Uterus (tissue), 4 donors: ENCODE results near the gene TMEM165. TPM values are rescaled to one million over a fixed set of nuclear protein-coding genes. Genes with fewer than 3 reads are reported as not detected.

Experiments
- DNase-seq, 2 donors: peaks; one replicate each; pipeline ENCODE4 v3.0.0-alpha.2; 2019 to 2020
- H3K27ac ChIP-seq, 2 donors: fragments of 200-600 bp; sonication (generic); 1 replicate in 1 of 2; 2 replicates in 1 of 2; pipeline ENCODE4 v1.5.1; 2016 to 2018
- H3K27me3 ChIP-seq, 2 donors: fragments of 200-600 bp; sonication (generic); one replicate each; pipeline ENCODE4 v1.5.1; 2018 to 2019; ENCODE audit warnings: control low read depth in 1 of 2
- H3K36me3 ChIP-seq, 2 donors: fragments of 200-600 bp; sonication (generic); one replicate each; pipeline ENCODE4 v1.5.1; 2019; ENCODE audit warnings: control low read depth in 1 of 2
- H3K4me1 ChIP-seq, 2 donors: fragments of 200-600 bp; sonication (generic); one replicate each; pipeline ENCODE4 v1.5.1; 2018 to 2019; ENCODE audit warnings: control low read depth in 1 of 2
- H3K4me3 ChIP-seq, 2 donors: fragments of 200-600 bp; sonication (generic); 1 replicate in 1 of 2; 2 replicates in 1 of 2; pipeline ENCODE4 v1.5.1; 2018 to 2019; ENCODE audit warnings: mild to moderate bottlenecking in 1 of 2
- H3K9me3 ChIP-seq, 2 donors: fragments of 200-600 bp; sonication (generic); one replicate each; pipeline ENCODE4 v1.5.1; 2019; ENCODE audit warnings: control low read depth in 1 of 2
- POLR2A ChIP-seq, 2 donors: fragments of 450-650 bp; IDR thresholded peaks; one replicate each; pipeline ENCODE4 v1.6.1; 2016; ENCODE audit warnings: antibody characterized with exemption in 2 of 2, mild to moderate bottlenecking in 1 of 2, moderate library complexity in 1 of 2
- intact Hi-C: fragments of 100-400 bp; cut with DNase I; formaldehyde crosslinking; loops from one replicate; pipeline ENCODE4 v1.15.1; 2023; ENCODE audit warnings: low total_unique reads
- total RNA-seq, 4 donors: library from RNA; depleted of rRNA in 3 of 4; stranded (reverse); fragments of >200 nt in 3 of 4; gene quantifications; one replicate each; pipeline versions ENCODE4 v1.1.0 to v1.2.4, GENCODE V29; 2014 to 2023
- TF ChIP-seq, protein P1 (sequence below), 4 experiments: fragments of 200-600 bp in 2 of 4; fragments of 450-650 bp in 2 of 4; sonication (generic) in 2 of 4; IDR thresholded peaks; one replicate each; pipeline ENCODE4 v1.5.1; 2016 to 2019; ENCODE audit warnings: antibody characterized with exemption in 4 of 4, mild to moderate bottlenecking in 2 of 4, moderate library complexity in 1 of 4
- donor health status: DM: yes; HTN: yes; CAD: no.

The TMEM165 gene
- total RNA-seq, 4 donors from 2014 or later = 123 to 191 (median 145) TPM

DNA sequence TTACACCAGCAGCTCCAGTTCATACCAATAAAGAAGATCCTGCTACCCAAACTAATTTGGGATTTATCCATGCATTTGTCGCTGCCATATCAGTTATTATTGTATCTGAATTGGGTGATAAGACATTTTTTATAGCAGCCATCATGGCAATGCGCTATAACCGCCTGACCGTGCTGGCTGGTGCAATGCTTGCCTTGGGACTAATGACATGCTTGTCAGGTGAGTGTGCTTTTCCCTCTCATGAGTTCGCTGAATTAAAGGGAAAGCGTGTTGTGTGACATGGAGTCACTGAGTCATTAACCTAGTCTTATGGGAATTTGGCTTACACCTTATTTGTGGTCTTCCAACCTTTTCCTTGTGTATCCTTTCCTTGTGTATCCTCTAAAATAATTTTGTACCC lies 15.9 kb downstream of the TMEM165 start:
- intact Hi-C loops = no loop called here
- H3K4me1 ChIP-seq = no peaks in the 10 kb centered on the region
- DNase-seq = no peak

DNA sequence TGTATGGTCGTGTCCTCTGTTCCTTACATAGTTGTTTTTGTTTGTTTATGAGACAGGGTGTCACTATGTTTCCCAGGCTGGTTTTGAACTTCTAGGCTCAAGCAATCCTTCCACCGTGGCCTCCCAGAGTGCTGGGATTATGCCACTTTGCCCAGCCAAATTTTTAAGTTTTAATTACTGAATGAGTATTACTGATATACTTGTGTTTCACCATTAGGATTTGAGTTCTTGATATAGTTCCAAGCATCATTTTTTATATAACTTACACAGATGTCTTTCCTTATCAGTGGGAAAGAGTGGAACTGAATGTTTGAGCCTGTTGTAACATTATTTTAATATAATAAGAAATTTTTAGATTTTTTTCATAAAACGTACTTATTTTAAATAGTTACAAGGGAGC lies 20.4 kb downstream of the TMEM165 start:
- H3K9me3 ChIP-seq = no peaks in the 10 kb centered on the region
- H3K36me3 ChIP-seq = no peaks in the 10 kb centered on the region
- no peak overlapping the region for H3K4me3 ChIP-seq
- intact Hi-C loops = no loop called here
- no peaks in the 10 kb centered on the region for H3K4me1 ChIP-seq
- no peaks in the 10 kb centered on the region for H3K27me3 ChIP-seq
- no peak for TF ChIP-seq POLR2A (IDR thresholded peaks at IDR 0.05)
- TF ChIP-seq, protein P1, sequence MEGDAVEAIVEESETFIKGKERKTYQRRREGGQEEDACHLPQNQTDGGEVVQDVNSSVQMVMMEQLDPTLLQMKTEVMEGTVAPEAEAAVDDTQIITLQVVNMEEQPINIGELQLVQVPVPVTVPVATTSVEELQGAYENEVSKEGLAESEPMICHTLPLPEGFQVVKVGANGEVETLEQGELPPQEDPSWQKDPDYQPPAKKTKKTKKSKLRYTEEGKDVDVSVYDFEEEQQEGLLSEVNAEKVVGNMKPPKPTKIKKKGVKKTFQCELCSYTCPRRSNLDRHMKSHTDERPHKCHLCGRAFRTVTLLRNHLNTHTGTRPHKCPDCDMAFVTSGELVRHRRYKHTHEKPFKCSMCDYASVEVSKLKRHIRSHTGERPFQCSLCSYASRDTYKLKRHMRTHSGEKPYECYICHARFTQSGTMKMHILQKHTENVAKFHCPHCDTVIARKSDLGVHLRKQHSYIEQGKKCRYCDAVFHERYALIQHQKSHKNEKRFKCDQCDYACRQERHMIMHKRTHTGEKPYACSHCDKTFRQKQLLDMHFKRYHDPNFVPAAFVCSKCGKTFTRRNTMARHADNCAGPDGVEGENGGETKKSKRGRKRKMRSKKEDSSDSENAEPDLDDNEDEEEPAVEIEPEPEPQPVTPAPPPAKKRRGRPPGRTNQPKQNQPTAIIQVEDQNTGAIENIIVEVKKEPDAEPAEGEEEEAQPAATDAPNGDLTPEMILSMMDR (IDR thresholded peaks at IDR 0.05) = no peak
- no peak overlapping the region for H3K27ac ChIP-seq
- DNase-seq = no peak

More for the DNA sequence above, 15.9 kb downstream of the TMEM165 start:
- Histone ChIP-seq H3K4me3 (no peak overlapping the region), H3K36me3 (no peaks in the 10 kb centered on the region), H3K27ac (no peak overlapping the region), H3K27me3 (no peaks in the 10 kb centered on the region), H3K9me3 (no peaks in the 10 kb centered on the region)
- no peak for TF ChIP-seq POLR2A (IDR thresholded peaks at IDR 0.05)
- TF ChIP-seq, protein P1 (IDR thresholded peaks at IDR 0.05) = no peak

DNA sequence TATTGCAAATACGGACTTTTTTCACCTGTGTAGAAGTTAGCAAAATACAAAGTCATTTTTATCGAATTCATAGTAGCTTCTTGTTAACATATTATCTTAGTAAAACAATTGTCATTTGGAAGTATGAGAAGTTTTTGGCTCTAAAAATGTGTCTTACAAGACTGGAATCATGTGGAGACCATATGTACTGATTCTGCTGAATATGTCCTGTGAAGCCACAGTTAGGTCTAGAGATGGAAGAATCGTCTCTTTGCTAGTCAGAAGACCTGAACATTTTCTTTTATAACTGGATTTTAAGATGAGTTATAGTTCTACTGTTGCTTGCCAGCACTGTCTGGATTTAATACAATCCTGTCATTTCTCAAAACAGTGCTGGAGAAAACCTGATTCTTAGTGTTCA lies 29.0 kb downstream of the TMEM165 start:
- H3K27me3 ChIP-seq = no peaks in the 10 kb centered on the region
- no peaks in the 10 kb centered on the region for H3K36me3 ChIP-seq
- no peak overlapping the region for H3K4me3 ChIP-seq
- no peaks in the 10 kb centered on the region for H3K9me3 ChIP-seq
- no peak overlapping the region for H3K27ac ChIP-seq
- no peak for DNase-seq
- no peaks in the 10 kb centered on the region for H3K4me1 ChIP-seq
- intact Hi-C loops = no loop called here
- TF ChIP-seq POLR2A (IDR thresholded peaks at IDR 0.05) = no peak
- TF ChIP-seq, protein P1 (IDR thresholded peaks at IDR 0.05) = no peak

DNA sequence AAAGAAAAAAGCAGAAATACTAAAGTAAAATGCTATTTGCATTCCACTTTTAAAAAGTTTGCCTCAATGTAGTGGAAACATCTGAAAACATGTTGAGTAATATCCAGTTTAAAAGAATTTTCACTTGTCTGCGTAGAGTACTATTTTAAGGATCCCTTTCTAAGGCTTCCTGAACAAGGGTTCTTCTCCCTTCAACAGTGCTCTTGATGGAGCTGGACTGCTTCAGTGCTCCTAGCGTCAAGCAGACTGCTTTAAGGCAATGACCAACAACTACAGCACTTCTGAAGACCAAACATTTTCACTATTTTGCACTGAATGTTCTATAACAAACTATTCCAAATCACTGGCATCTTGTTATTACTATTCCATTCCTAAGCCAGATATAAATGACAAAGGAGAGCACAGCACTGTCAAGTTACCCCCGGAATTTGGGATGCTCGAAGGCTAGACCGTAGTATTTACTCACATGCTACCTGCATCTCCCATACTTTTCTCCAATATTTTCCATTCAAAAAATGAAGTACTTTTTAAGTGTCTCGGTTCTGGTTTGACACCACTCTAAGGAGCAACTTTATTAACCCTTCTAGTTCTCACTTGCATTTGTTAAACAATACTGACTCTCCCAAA lies 36.1 kb downstream of the TMEM165 start:
- H3K27me3 ChIP-seq = no peaks in the 10 kb centered on the region
- H3K36me3 ChIP-seq = no peaks in the 10 kb centered on the region
- H3K27ac ChIP-seq = no peak overlapping the region
- intact Hi-C loops = no loop called here
- no peak overlapping the region for H3K4me3 ChIP-seq
- H3K4me1 ChIP-seq = no peaks in the 10 kb centered on the region
- no peaks in the 10 kb centered on the region for H3K9me3 ChIP-seq
- no peak for DNase-seq
- TF ChIP-seq, protein P1 (IDR thresholded peaks at IDR 0.05) = no peak
- TF ChIP-seq POLR2A (IDR thresholded peaks at IDR 0.05) = no peak

DNA sequence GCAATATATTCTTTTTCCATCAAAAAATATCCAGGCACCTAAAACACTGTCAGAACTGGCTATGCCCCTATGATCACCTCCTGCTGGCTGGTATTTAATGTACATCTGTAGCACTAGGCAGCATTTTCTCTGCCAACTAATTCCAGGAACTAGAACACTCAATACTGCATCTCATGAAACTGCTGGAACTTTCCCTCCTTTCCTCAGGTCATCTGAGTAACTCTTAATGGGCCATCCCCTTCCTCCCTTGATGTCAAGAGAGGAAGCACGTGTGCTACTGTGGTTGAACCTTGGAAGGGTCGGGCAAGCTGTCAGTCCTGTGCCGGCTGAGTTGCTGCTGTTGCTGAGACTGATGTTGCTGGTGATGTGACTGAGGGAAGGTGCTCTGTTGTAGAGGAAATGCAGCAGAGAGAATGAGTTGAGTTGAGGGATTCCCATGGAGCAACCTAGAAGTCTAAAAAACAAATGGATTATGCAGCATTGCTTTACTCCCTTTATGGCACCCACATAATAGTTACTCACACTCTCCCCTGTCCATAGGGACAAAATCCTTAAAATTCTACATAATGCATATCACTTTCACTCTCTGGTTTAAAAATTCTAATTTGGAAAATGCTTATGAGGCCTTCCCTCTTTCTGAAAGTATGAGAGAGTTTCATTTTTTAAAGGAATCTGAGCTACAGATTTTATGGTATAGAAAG lies 39.5 kb downstream of the TMEM165 start:
- Histone ChIP-seq H3K36me3 (no peaks in the 10 kb centered on the region), H3K27me3 (no peaks in the 10 kb centered on the region), H3K9me3 (no peaks in the 10 kb centered on the region), H3K4me1 (no peaks in the 10 kb centered on the region), H3K4me3 (no peak overlapping the region), H3K27ac (no peak overlapping the region)
- intact Hi-C loops = no loop called here
- DNase-seq = no peak
- TF ChIP-seq POLR2A (IDR thresholded peaks at IDR 0.05) = no peak
- TF ChIP-seq, protein P1 (IDR thresholded peaks at IDR 0.05) = peak in 2 of 4 experiments; percentile 9 to 15
